Tibial artery (tissue), 4 donors: ENCODE measurements around the gene APEX2.
"Not testable (repeated sequence)": the region's sequence is repeated elsewhere in the genome, so short reads cannot be mapped to it uniquely, and the experiment has no call there.

ENCODE experiments used
- DNase-seq, 2 donors: peaks; one replicate each; pipeline ENCODE4 v3.0.0-alpha.2; 2019
- H3K27ac ChIP-seq, 2 donors: fragments of 200-600 bp; sonication (generic) in 1 of 2; 1 replicate in 1 of 2; 2 replicates in 1 of 2; pipeline ENCODE4 v1.5.1; 2018 to 2019; ENCODE audit warnings: mild to moderate bottlenecking in 1 of 2
- H3K27me3 ChIP-seq, 2 donors: fragments of 200-600 bp; sonication (generic) in 1 of 2; one replicate each; pipeline versions ENCODE4 v1.5.1 to v1.6.0; 2016 to 2019
- H3K36me3 ChIP-seq, 3 donors: fragments of 200-600 bp; sonication (generic) in 2 of 3; one replicate each; pipeline ENCODE4 v1.5.1; 2016 to 2019; ENCODE audit warnings: mild to moderate bottlenecking in 2 of 3
- H3K4me1 ChIP-seq, 4 donors: fragments of 200-600 bp; sonication (generic) in 2 of 4; 1 replicate in 3 of 4; 2 replicates in 1 of 4; pipeline ENCODE4 v1.5.1; 2016 to 2019
- H3K4me3 ChIP-seq, 2 donors: fragments of 200-600 bp; sonication (generic) in 1 of 2; 1 replicate in 1 of 2; 2 replicates in 1 of 2; pipeline ENCODE4 v1.5.1; 2018 to 2019; ENCODE audit warnings: mild to moderate bottlenecking in 2 of 2
- H3K9me3 ChIP-seq, 3 donors: fragments of 200-600 bp; sonication (generic) in 1 of 3; one replicate each; pipeline ENCODE4 v1.5.1; 2016 to 2019
- intact Hi-C: fragments of 100-400 bp; cut with DNase I; formaldehyde crosslinking; loops from one replicate; pipeline ENCODE4 v1.15.0; 2023; ENCODE audit warnings: low total_unique reads
- TF ChIP-seq, protein P1 (sequence below), 2 experiments: fragments of 200-600 bp in 1 of 2; fragments of 450-650 bp in 1 of 2; IDR thresholded peaks; one replicate each; pipeline ENCODE4 v1.5.1; 2017 to 2019; ENCODE audit warnings: antibody characterized with exemption in 2 of 2, mild to moderate bottlenecking in 1 of 2, moderate library complexity in 1 of 2

The APEX2 gene

DNA sequence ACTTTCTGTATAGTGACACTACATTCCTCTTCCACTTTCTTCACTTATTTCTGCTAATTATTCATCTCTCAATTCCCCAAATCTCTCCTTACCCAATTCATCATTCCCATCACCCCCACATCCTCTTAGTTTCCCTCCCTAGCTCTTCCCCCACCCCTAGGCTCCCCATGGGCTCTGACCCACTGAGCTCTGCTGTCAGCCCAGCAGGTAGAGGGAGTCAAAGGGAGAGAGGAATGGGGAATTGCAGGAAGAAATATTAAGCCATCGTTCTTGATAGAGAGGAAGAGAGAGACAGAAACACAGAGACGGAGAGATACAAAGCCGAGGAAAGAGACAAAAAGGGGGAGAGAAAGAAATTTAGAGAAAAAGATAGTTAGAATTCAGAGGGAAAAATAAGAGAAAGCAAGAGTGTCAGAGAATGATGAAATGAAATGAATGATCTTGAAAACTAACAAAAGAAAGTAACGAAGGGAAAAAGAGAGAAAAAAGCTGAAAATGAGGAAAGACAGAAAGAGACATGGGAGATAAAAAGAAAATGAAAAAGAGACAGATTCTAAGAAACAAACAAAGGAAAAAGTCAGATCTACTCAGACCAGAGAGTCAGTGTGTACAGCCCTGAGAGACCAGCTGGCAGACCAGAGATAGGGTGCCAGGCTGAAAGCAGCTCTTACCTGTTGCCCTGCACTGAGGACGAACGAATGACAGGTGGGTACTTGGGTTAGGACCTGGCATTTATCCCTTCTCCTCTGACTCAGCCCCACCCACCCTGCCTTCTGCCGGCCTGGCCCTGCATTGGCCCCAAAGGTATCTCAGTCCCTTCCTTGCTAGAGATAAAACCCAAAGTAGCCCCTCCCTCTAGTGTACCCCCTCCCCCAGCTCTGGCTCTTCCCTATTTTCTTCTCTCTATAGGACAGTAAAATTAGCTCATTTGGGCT is 30.4 kb downstream of the APEX2 start, which contains the start of gene ALAS2:
Gene ALAS2 (minus strand): TSS at position 707 of the 935 bp plus-strand sequence. CDS start 4,977 bp downstream, outside the sequence.
- H3K9me3 ChIP-seq, result no peaks in the 10 kb centered on the region
- H3K27me3 ChIP-seq, result no peaks in the 10 kb centered on the region
- no peak for DNase-seq
- H3K4me3 ChIP-seq, result no peak within 1 kb of the TSS
- H3K4me1 ChIP-seq, result no peaks in the 10 kb centered on the region
- no peaks in the 10 kb centered on the region for H3K36me3 ChIP-seq
- TF ChIP-seq, protein P1, sequence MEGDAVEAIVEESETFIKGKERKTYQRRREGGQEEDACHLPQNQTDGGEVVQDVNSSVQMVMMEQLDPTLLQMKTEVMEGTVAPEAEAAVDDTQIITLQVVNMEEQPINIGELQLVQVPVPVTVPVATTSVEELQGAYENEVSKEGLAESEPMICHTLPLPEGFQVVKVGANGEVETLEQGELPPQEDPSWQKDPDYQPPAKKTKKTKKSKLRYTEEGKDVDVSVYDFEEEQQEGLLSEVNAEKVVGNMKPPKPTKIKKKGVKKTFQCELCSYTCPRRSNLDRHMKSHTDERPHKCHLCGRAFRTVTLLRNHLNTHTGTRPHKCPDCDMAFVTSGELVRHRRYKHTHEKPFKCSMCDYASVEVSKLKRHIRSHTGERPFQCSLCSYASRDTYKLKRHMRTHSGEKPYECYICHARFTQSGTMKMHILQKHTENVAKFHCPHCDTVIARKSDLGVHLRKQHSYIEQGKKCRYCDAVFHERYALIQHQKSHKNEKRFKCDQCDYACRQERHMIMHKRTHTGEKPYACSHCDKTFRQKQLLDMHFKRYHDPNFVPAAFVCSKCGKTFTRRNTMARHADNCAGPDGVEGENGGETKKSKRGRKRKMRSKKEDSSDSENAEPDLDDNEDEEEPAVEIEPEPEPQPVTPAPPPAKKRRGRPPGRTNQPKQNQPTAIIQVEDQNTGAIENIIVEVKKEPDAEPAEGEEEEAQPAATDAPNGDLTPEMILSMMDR (IDR thresholded peaks at IDR 0.05), result no peak
- intact Hi-C loops, result no loop called here
- H3K27ac ChIP-seq, result no peak within 1 kb of the TSS

DNA sequence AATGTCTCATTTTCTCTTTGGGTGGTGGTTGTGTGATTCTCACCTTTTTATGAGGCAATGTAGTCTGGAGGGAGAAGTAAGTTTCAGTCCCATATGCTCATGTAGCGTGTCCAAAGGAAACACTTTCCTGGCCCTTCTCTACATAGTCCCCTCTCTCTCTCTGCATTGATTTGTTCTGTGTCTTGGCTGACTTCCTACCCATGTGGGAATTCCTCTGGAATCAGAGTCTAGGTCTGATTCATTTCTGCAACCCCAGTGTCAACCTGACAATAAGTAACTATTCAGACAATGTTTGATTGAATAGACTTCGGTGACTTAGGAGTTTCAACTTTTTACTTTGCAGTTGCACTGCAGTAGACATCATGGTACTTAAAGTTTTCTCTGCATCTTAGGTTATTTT is 33.3 kb downstream of the APEX2 start:
- H3K27me3 ChIP-seq, result no peaks in the 10 kb centered on the region
- no peak overlapping the region for H3K27ac ChIP-seq
- no peaks in the 10 kb centered on the region for H3K36me3 ChIP-seq
- TF ChIP-seq, protein P1 (IDR thresholded peaks at IDR 0.05), result no peak
- no peaks in the 10 kb centered on the region for H3K4me1 ChIP-seq
- H3K4me3 ChIP-seq, result no peak overlapping the region
- no peak for DNase-seq
- intact Hi-C loops, result no loop called here
- no peaks in the 10 kb centered on the region for H3K9me3 ChIP-seq

DNA sequence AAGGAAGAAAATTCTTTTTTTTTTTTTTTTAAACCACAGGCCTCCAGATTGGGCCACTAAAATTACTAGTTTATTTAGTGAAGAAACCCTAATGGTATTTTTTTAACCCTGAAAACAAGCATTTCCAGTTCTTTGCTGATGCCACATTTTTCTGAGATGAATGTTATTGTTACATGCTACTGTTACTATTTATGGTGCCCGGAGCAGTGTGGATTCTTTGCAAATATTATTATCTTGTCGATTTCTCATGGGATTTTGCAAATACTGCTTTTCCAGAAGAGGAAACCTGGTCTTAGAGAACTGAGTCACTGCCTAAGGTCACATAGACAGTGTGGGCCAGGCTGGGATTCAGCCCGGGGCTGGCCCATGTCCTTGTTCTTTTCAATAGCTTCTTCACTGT is 39.3 kb downstream of the APEX2 start:
- Histone ChIP-seq H3K27ac (no peak overlapping the region), H3K27me3 (no peaks in the 10 kb centered on the region), H3K9me3 (no peaks in the 10 kb centered on the region), H3K36me3 (no peaks in the 10 kb centered on the region), H3K4me1 (no peaks in the 10 kb centered on the region), H3K4me3 (no peak overlapping the region)
- TF ChIP-seq, protein P1 (IDR thresholded peaks at IDR 0.05), result no peak
- intact Hi-C loops, result no loop called here
- DNase-seq, result no peak

DNA sequence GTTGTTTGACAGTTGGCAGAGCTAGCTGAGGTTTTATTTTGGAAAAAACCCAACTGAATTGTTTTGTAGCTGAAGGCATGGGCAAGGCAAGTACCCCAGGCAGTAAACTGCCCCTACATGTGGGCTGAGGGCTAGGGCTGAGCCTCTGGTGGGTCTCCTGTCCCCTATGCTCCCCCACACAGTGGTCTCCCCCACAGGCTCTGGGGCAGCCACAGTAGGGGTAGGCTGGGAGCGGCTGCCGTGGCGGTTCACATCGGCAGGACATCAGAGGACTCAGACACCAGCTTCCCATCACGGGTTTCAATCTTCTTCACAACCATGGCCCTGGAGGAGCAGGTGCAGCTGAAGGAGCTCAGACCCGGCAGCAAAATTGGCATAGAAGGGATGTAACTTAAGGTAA is 41.4 kb downstream of the APEX2 start:
- Histone ChIP-seq H3K4me1 (peaks cover 0 to 12% (median 0%) of the 10 kb centered on the region in 4 donors), H3K27ac (no peak overlapping the region), H3K4me3 (no peak overlapping the region), H3K36me3 (no peaks in the 10 kb centered on the region), H3K9me3 (no peaks in the 10 kb centered on the region), H3K27me3 (no peaks in the 10 kb centered on the region)
- intact Hi-C loops, result no loop called here
- TF ChIP-seq, protein P1 (IDR thresholded peaks at IDR 0.05), result no peak
- DNase-seq, result no peak

DNA sequence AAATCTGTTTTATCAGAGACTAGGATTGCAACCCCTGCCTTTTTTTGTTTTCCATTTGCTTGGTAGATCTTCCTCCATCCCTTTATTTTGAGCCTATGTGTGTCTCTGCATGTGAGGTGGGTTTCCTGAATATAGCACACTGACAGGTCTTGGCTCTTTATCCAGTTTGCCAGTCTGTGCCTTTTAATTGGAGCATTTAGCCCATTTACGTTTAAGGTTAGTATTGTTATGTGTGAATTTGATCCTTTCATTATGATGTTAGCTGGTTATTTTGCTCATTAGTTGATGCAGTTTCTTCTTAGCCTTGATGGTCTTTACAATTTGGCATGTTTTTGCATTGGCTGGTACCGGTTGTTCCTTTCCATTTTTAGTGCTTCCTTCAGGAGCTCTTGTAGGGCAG is 50.4 kb downstream of the APEX2 start:
- H3K36me3 ChIP-seq, H3K4me3 ChIP-seq, H3K4me1 ChIP-seq, H3K27me3 ChIP-seq, DNase-seq, H3K27ac ChIP-seq, intact Hi-C loops, H3K9me3 ChIP-seq: not testable (repeated sequence)
